HG03460 (cell line): ENCODE measurements around the gene LGR6.
"Not testable (repeated sequence)": the region's sequence is repeated elsewhere in the genome, so short reads cannot be mapped to it uniquely, and the experiment has no call there.

Experiments used
- ATAC-seq: cut with Tn5 transposase; IDR thresholded peaks from one replicate; pipeline ENCODE4 v1.9.1; 2021; ENCODE audit not compliant: unreplicated experiment

The LGR6 gene

GRCh38 chr1:202261209-202261958 lies 67.8 kb downstream of the LGR6 start:
- ATAC-seq, result not testable (repeated sequence)

- ATAC-seq, result no peak
Measured at GRCh38 chr1:202263628-202264027, 70.0 kb downstream of the LGR6 start.

- no peak for ATAC-seq
Measured at GRCh38 chr1:202264300-202264699, 70.7 kb downstream of the LGR6 start.

- ATAC-seq, result no peak
Measured at GRCh38 chr1:202264726-202265125, 71.1 kb downstream of the LGR6 start.

- ATAC-seq, result no peak
Measured at GRCh38 chr1:202266061-202266765, 72.6 kb downstream of the LGR6 start.

- ATAC-seq, result no peak
Measured at GRCh38 chr1:202268032-202268431, 74.4 kb downstream of the LGR6 start.

GRCh38 chr1:202268817-202269216 lies 75.2 kb downstream of the LGR6 start:
- no peak for ATAC-seq

- no peak for ATAC-seq
Measured at GRCh38 chr1:202270871-202271326, 77.3 kb downstream of the LGR6 start.

- no peak for ATAC-seq
Measured at GRCh38 chr1:202272103-202272845, 78.7 kb downstream of the LGR6 start.

- ATAC-seq, result no peak
Measured at GRCh38 chr1:202274611-202275010, 81.0 kb downstream of the LGR6 start.

GRCh38 chr1:202275061-202275770 lies 81.6 kb downstream of the LGR6 start:
- ATAC-seq, result no peak

GRCh38 chr1:202276081-202276715 lies 82.6 kb downstream of the LGR6 start:
- ATAC-seq, result no peak

GRCh38 chr1:202276920-202277319 lies 83.3 kb downstream of the LGR6 start:
- no peak for ATAC-seq

- no peak for ATAC-seq
Measured at GRCh38 chr1:202278751-202279150, 85.2 kb downstream of the LGR6 start.

- no peak for ATAC-seq
Measured at GRCh38 chr1:202279806-202280205, 86.2 kb downstream of the LGR6 start.

- no peak for ATAC-seq
Measured at GRCh38 chr1:202280595-202280994, 87.0 kb downstream of the LGR6 start.

GRCh38 chr1:202281316-202282024 lies 87.9 kb downstream of the LGR6 start:
- no peak for ATAC-seq

GRCh38 chr1:202282025-202282371 lies 88.4 kb downstream of the LGR6 start:
- no peak for ATAC-seq

GRCh38 chr1:202282596-202283283 lies 89.1 kb downstream of the LGR6 start:
- ATAC-seq, result no peak
